Adrenal gland (tissue), 12 donors: ENCODE results near the gene ABCC6. TPM values are rescaled to one million over a fixed set of nuclear protein-coding genes. Genes with fewer than 3 reads are reported as not detected.
A peak's percentile ranks its signal among the peaks of the same experiment; 100 is the strongest.
"Not testable (repeated sequence)": the region's sequence is repeated elsewhere in the genome, so short reads cannot be mapped to it uniquely, and the experiment has no call there.

Source experiments
- DNase-seq, 7 donors: peaks; one replicate each; pipeline ENCODE4 v3.0.0-alpha.2; 2019 to 2020
- H3K27ac ChIP-seq, 5 donors: fragments of 200-600 bp; sonication (generic) in 4 of 5; 1 replicate in 3 of 5; 2 replicates in 2 of 5; pipeline versions ENCODE4 v1.5.1 to v1.8.0; 2016 to 2020; ENCODE audit warnings: mild to moderate bottlenecking in 1 of 5
- H3K27me3 ChIP-seq: fragments of 200-600 bp; 2 replicates; pipeline ENCODE4 v1.8.0; 2021
- H3K36me3 ChIP-seq, 2 donors: fragments of 200-600 bp; replicated peaks in 1 of 2; 1 replicate in 1 of 2; 2 replicates in 1 of 2; pipeline versions ENCODE4 v1.5.1 to v1.8.0; 2018 to 2022
- H3K4me1 ChIP-seq, 2 donors: fragments of 200-600 bp; replicated peaks in 1 of 2; 1 replicate in 1 of 2; 2 replicates in 1 of 2; pipeline versions ENCODE4 v1.5.1 to v1.8.0; 2018 to 2021
- H3K4me3 ChIP-seq, 4 donors: fragments of 200-600 bp; sonication (generic) in 3 of 4; one replicate each; pipeline ENCODE4 v1.5.1; 2016 to 2018
- H3K9me3 ChIP-seq, 3 donors: fragments of 200-600 bp; sonication (generic) in 1 of 3; replicated peaks in 1 of 3; 1 replicate in 2 of 3; 2 replicates in 1 of 3; pipeline versions ENCODE4 v1.5.1 to v1.8.0; 2016 to 2021
- CTCF ChIP-seq, 6 experiments: fragments of 450-650 bp in 4 of 6; fragments of 200-600 bp in 2 of 6; sonication (generic) in 1 of 6; IDR thresholded peaks; 1 replicate in 5 of 6; 2 replicates in 1 of 6; pipeline versions ENCODE4 v1.5.1 to v1.8.0; 2016 to 2021; ENCODE audit warnings: antibody characterized with exemption in 6 of 6, mild to moderate bottlenecking in 2 of 6, moderate library complexity in 1 of 6
- POLR2A ChIP-seq, 2 donors: fragments of 450-650 bp; IDR thresholded peaks; one replicate each; pipeline ENCODE4 v1.6.1; 2017; ENCODE audit warnings: antibody characterized with exemption in 2 of 2, mild to moderate bottlenecking in 2 of 2, moderate library complexity in 1 of 2
- WGBS, 4 donors: extraction: QIAGEN DNeasy Blood & Tissue Kit in 2 of 4; methylation state at CpG; one replicate each; pipeline versions ENCODE4 v1.1.5 to v1.1.7; 2013 to 2017; 5-methylcytosine and 5-hydroxymethylcytosine counted together
- intact Hi-C, 2 donors: fragments of 100-400 bp; cut with DNase I; formaldehyde crosslinking; loops; one replicate each; pipeline versions ENCODE4 v1.14.1 to v1.15.0; 2022 to 2023
- polyA plus RNA-seq, 3 donors: library from polyadenylated mRNA; stranded (reverse); fragments of 200-250 nt in 2 of 3; fragments of 350-450 nt in 1 of 3; fragmentation: Illumina TruSeq in 1 of 3; extraction: RNeasy Lipid Tissue Mini Kit (QIAGEN cat#74804) in 1 of 3; gene quantifications; one replicate each; pipeline ENCODE4 v1.2.3, GENCODE V29; 2013 to 2014
- total RNA-seq, 9 donors: library from RNA; depleted of rRNA in 4 of 9; stranded (reverse); fragments of >200 nt in 4 of 9; fragments of 120-200 nt in 1 of 9; fragmentation: NEBNext Ultra II Directional in 1 of 9; extraction: Animal tissue kit (Norgen Biotek cat#: 25700) in 1 of 9; gene quantifications; one replicate each; pipeline versions ENCODE4 v1.1.0 to v1.2.4, GENCODE V29; 2013 to 2023
- donor health status: healthy with polysubstance abuse.
- donor health status: Bipolar disorder and iron deficiency.
- donor health status: DM: yes; HTN: yes; CAD: no.
- donor health status: DM: no; HTN: no; CAD: no.
- donor health status: DM: no; HTN: no; CAD: no.
- donor health status: DM: yes; HTN: yes; CAD: no.

Gene ABCC6
- total and polyA plus RNA-seq, 12 donors, result 0.79 to 32.2 (median 4.5) TPM

GRCh38 chr16:16154281-16154951, 68.9 kb downstream of the ABCC6 start:
- H3K27ac ChIP-seq, result no peak overlapping the region
- no peaks in the 10 kb centered on the region for H3K27me3 ChIP-seq
- peaks cover 18 to 19% of the 10 kb centered on the region in 2 donors for H3K4me1 ChIP-seq
- no peak for TF ChIP-seq CTCF (IDR thresholded peaks at IDR 0.05)
- H3K9me3 ChIP-seq, result peaks cover 0 to 8% (median 0%) of the 10 kb centered on the region in 3 donors
- 72 to 82% (median 80%) methylated on average over 7 to 18 of the region's 18 CpGs for WGBS, 4 donors
- intact Hi-C loops, result no loop called here
- no peak for DNase-seq
- no peak overlapping the region for H3K4me3 ChIP-seq
- H3K36me3 ChIP-seq, result no peaks in the 10 kb centered on the region

- H3K36me3 ChIP-seq, DNase-seq, intact Hi-C loops, H3K27ac ChIP-seq, H3K4me3 ChIP-seq, H3K27me3 ChIP-seq, H3K9me3 ChIP-seq: not testable (repeated sequence)
- peaks cover 18 to 19% of the 10 kb centered on the region in 2 donors for H3K4me1 ChIP-seq
- WGBS, 4 donors, result 90 to 94% (median 93%) methylated on average over 9 to 12 of the region's 12 CpGs
Measured at GRCh38 chr16:16153000-16153399, 70.3 kb downstream of the ABCC6 start.

GRCh38 chr16:16151315-16151714, 72.0 kb downstream of the ABCC6 start:
- Histone ChIP-seq H3K4me3 (no peak overlapping the region), H3K4me1 (peaks cover 18 to 19% of the 10 kb centered on the region in 2 donors), H3K9me3 (no peaks in the 10 kb centered on the region), H3K27me3 (no peaks in the 10 kb centered on the region), H3K36me3 (no peaks in the 10 kb centered on the region), H3K27ac (peak overlapping the region in 1 of 5 donors; percentile 26)
- 58 to 72% (median 62%) methylated on average over 8 of the region's 8 CpGs for WGBS, 4 donors
- TF ChIP-seq CTCF (IDR thresholded peaks at IDR 0.05), result no peak
- intact Hi-C loops, result no loop called here
- peak in 1 of 7 donors; percentile 7 for DNase-seq

GRCh38 chr16:16150878-16151152, 72.5 kb downstream of the ABCC6 start:
- DNase-seq, result no peak
- intact Hi-C loops, result no loop called here
- Histone ChIP-seq H3K36me3 (no peaks in the 10 kb centered on the region), H3K4me1 (peaks cover 18 to 19% of the 10 kb centered on the region in 2 donors), H3K9me3 (no peaks in the 10 kb centered on the region), H3K4me3 (no peak overlapping the region), H3K27ac (peak overlapping the region in 3 of 5 donors; percentile 26 to 69 (median 58)), H3K27me3 (no peaks in the 10 kb centered on the region)
- TF ChIP-seq POLR2A (IDR thresholded peaks at IDR 0.05) (no peak), CTCF (IDR thresholded peaks at IDR 0.05) (no peak)
- WGBS, 4 donors, result 67 to 95% (median 76%) methylated on average over 4 of the region's 4 CpGs
